Fibroblast of lung (primary cell): ENCODE results near the gene TFAP2D. TPM values are rescaled to one million over a fixed set of nuclear protein-coding genes. Genes with fewer than 3 reads are reported as not detected.

Source experiments
- DNase-seq, 2 donors: peaks; one replicate each; pipeline versions ENCODE4 v3.0.0 to v3.0.0-alpha.2; 2010; ENCODE audit warnings: low read depth in 2 of 2
- H2AFZ ChIP-seq: 2 replicates; pipeline ENCODE4 v1.5.1; 2012; ENCODE audit warnings: low read length, control low read depth, inconsistent platforms
- H3K27ac ChIP-seq: 2 replicates; pipeline ENCODE4 v1.5.1; 2011; ENCODE audit warnings: low read length, control low read depth; ENCODE audit not compliant: insufficient read depth
- H3K27me3 ChIP-seq: 2 replicates; pipeline ENCODE4 v1.5.1; 2011; ENCODE audit warnings: mild to moderate bottlenecking, low read length; ENCODE audit not compliant: control insufficient read depth, insufficient read depth
- H3K36me3 ChIP-seq: 2 replicates; pipeline ENCODE4 v1.5.1; 2011; ENCODE audit warnings: low read length; ENCODE audit not compliant: control insufficient read depth, insufficient read depth
- H3K4me1 ChIP-seq: 2 replicates; pipeline ENCODE4 v1.5.1; 2011; ENCODE audit warnings: low read length; ENCODE audit not compliant: control insufficient read depth, insufficient read depth; ENCODE audit errors: extremely low read depth
- H3K4me2 ChIP-seq: 2 replicates; pipeline ENCODE4 v1.5.1; 2011; ENCODE audit warnings: low read length, control low read depth; ENCODE audit not compliant: insufficient read depth; ENCODE audit errors: extremely low read depth
- H3K4me3 ChIP-seq, 4 experiments: fragments of 200-600 bp in 1 of 4; sonication (generic) in 1 of 4; replicated peaks in 1 of 4; 2 replicates each; pipeline ENCODE4 v1.5.1; 2011 to 2016; ENCODE audit warnings: low read length in 4 of 4, low read depth in 3 of 4, mild to moderate bottlenecking in 3 of 4, control low read depth in 2 of 4, inconsistent platforms in 1 of 4, mixed read lengths in 1 of 4; ENCODE audit not compliant: insufficient read depth in 1 of 4; ENCODE audit errors: control extremely low read depth in 1 of 4
- H3K79me2 ChIP-seq: 2 replicates; pipeline ENCODE4 v1.5.1; 2012; ENCODE audit warnings: mild to moderate bottlenecking, low read length, inconsistent platforms; ENCODE audit not compliant: control insufficient read depth, insufficient read depth
- H3K9ac ChIP-seq: 2 replicates; pipeline ENCODE4 v1.5.1; 2011; ENCODE audit warnings: mild to moderate bottlenecking, low read length, control low read depth; ENCODE audit not compliant: insufficient read depth
- H3K9me3 ChIP-seq: 2 replicates; pipeline ENCODE4 v1.5.1; 2012; ENCODE audit warnings: low read depth, low read length; ENCODE audit not compliant: control insufficient read depth, insufficient read depth
- H4K20me1 ChIP-seq: 2 replicates; pipeline ENCODE4 v1.5.1; 2011; ENCODE audit warnings: low read length; ENCODE audit not compliant: control insufficient read depth, insufficient read depth; ENCODE audit errors: extremely low read depth
- EZH2 ChIP-seq: IDR thresholded peaks from 2 replicates; pipeline ENCODE4 v1.5.1; 2012; ENCODE audit warnings: low read length, control low read depth, mild to moderate bottlenecking; ENCODE audit errors: missing control alignments
- polyA plus RNA-seq, 2 donors: library from polyadenylated mRNA; depleted of rRNA in 1 of 2; stranded (reverse) in 1 of 2; unstranded in 1 of 2; fragments of >200 nt; gene quantifications; 2 replicates each; pipeline ENCODE4 v1.2.1, GENCODE V29; 2011 to 2012; ENCODE audit warnings: missing spikeins in 1 of 2
- total RNA-seq: library from RNA; depleted of rRNA; stranded (reverse); fragments of >200 nt; gene quantifications from 2 replicates; pipeline ENCODE4 v1.2.1, GENCODE V29; 2014
- TF ChIP-seq, protein P1 (sequence below), 2 donors: IDR thresholded peaks in 1 of 2; conservative IDR thresholded peaks in 1 of 2; 1 replicate in 1 of 2; 2 replicates in 1 of 2; pipeline ENCODE4 v1.5.1; 2011 to 2012; ENCODE audit warnings: low read length in 2 of 2, control low read depth in 1 of 2, inconsistent platforms in 1 of 2, low read depth in 1 of 2, mild to moderate bottlenecking in 1 of 2

The TFAP2D gene
- total and polyA plus RNA-seq, 2 donors (not counting 1 experiment from before 2014, with no cell fraction given) = not detected

DNA sequence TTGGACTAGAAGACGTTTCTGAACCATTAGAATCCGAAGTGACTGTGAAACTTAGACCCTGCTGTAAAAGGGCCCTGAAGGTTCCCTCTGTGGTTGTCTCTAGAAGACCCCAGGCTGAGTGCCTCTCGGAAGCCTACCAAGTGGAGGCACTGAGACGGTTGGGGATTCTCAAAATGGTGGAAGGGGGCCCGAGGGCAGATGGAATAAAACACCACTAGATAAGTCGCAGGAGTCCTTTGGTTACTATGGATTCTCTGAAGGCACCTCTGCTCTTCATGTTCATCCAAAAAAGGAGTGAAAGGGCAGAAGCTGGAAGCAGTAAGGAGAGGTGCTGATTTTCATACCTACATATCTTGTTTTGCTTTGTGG, 4.0 kb upstream of the TFAP2D start:
- Histone ChIP-seq H3K4me2 (no peak overlapping the region), H3K4me3 (no peak overlapping the region), H4K20me1 (no peaks in the 10 kb centered on the region), H3K27ac (no peak overlapping the region), H3K9ac (no peak overlapping the region), H3K36me3 (no peaks in the 10 kb centered on the region), H3K27me3 (no peaks in the 10 kb centered on the region), H3K79me2 (no peaks in the 10 kb centered on the region), H3K9me3 (no peaks in the 10 kb centered on the region), H2AFZ (no peak overlapping the region), H3K4me1 (no peaks in the 10 kb centered on the region)
- no peak for TF ChIP-seq EZH2
- TF ChIP-seq, protein P1, sequence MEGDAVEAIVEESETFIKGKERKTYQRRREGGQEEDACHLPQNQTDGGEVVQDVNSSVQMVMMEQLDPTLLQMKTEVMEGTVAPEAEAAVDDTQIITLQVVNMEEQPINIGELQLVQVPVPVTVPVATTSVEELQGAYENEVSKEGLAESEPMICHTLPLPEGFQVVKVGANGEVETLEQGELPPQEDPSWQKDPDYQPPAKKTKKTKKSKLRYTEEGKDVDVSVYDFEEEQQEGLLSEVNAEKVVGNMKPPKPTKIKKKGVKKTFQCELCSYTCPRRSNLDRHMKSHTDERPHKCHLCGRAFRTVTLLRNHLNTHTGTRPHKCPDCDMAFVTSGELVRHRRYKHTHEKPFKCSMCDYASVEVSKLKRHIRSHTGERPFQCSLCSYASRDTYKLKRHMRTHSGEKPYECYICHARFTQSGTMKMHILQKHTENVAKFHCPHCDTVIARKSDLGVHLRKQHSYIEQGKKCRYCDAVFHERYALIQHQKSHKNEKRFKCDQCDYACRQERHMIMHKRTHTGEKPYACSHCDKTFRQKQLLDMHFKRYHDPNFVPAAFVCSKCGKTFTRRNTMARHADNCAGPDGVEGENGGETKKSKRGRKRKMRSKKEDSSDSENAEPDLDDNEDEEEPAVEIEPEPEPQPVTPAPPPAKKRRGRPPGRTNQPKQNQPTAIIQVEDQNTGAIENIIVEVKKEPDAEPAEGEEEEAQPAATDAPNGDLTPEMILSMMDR (conservative IDR thresholded peaks at IDR 0.05 in 1 of 2, IDR thresholded peaks at IDR 0.05 in 1 of 2; ENCODE audit: low read depth in 1 of 2, low read length in 2 of 2) = no peak
- no peak for DNase-seq

DNA sequence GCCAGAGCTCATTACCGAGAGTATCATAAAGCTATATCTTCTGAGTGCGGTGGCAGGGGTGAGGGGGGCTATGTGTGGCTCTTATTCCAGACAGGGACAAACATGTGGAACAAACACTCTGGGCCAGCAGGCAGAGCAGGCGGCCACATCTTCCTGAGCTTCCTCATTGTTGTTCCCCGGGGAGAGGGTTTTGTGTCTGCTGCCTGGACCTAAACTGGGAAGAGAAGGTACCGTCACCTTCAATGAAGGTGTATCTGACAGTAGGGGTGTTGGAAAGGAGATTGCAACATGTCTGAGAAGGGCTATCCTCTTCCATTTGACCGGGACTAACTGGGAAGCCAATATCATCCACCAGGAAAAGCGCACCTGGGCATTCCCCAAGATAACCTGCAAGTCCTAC, 1.6 kb upstream of the TFAP2D start:
- H3K9me3 ChIP-seq = no peaks in the 10 kb centered on the region
- no peak for TF ChIP-seq EZH2
- TF ChIP-seq, protein P1 (conservative IDR thresholded peaks at IDR 0.05 in 1 of 2, IDR thresholded peaks at IDR 0.05 in 1 of 2; ENCODE audit: low read depth in 1 of 2, low read length in 2 of 2) = no peak
- no peaks in the 10 kb centered on the region for H3K4me1 ChIP-seq

DNA sequence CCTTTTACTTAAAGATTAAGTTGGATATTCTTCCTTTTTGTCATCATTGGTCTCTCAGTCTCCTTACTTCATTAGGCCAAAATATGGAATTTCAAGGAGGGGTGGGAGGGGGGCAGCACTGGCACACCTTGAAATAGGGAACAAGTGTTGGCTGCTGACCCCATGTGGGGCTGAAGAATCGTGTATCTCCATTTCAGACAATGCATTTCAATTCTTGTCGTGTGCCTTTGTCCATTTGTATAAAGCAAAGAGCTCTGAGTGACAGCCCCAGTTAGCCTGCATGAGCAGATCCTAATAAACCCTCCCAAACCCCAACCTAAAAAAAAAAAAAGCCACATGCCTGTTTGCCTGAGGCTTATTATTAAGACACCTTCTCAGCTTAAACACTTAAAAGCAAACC, 1.0 kb upstream of the TFAP2D start:
- DNase-seq = no peak
- Histone ChIP-seq H3K27me3 (no peaks in the 10 kb centered on the region), H2AFZ (no peak overlapping the region), H3K9me3 (no peaks in the 10 kb centered on the region), H3K4me2 (no peak overlapping the region), H3K79me2 (no peaks in the 10 kb centered on the region), H3K4me3 (no peak overlapping the region), H3K27ac (no peak overlapping the region), H3K4me1 (no peaks in the 10 kb centered on the region), H3K36me3 (no peaks in the 10 kb centered on the region), H4K20me1 (no peaks in the 10 kb centered on the region), H3K9ac (no peak overlapping the region)
- TF ChIP-seq, protein P1 (conservative IDR thresholded peaks at IDR 0.05 in 1 of 2, IDR thresholded peaks at IDR 0.05 in 1 of 2; ENCODE audit: low read depth in 1 of 2, low read length in 2 of 2) = no peak
- TF ChIP-seq EZH2 = no peak

More for the DNA sequence above, 1.6 kb upstream of the TFAP2D start:
- Histone ChIP-seq H3K79me2 (no peaks in the 10 kb centered on the region), H3K9ac (no peak overlapping the region), H4K20me1 (no peaks in the 10 kb centered on the region), H3K27ac (no peak overlapping the region), H3K27me3 (no peaks in the 10 kb centered on the region), H2AFZ (no peak overlapping the region), H3K36me3 (no peaks in the 10 kb centered on the region), H3K4me2 (no peak overlapping the region), H3K4me3 (no peak overlapping the region)
- no peak for DNase-seq
